ENCODE data around the gene CLIC1.

CLIC1 gene

GRCh38 chr6:31736021-31736767 lies at the start of gene CLIC1:
CLIC1 (minus strand) TSS chr6:31736530; CDS start chr6:31736300, 230 bp downstream.
- Histone ChIP-seq H3K9me3 (ENCODE audit: control insufficient read depth, low read length) (no peaks in the 10 kb centered on the region), H3K4me1 (ENCODE audit: control insufficient read depth, insufficient read depth, low read length) (peaks cover 45% of the 10 kb centered on the region), H3K36me3 (ENCODE audit: control insufficient read depth, insufficient read depth, low read length, severe bottlenecking) (peaks cover 28% of the 10 kb centered on the region), H3K27me3 (replicated peaks; ENCODE audit: control insufficient read depth, insufficient read depth, low read length) (no peaks in the 10 kb centered on the region), H3K9ac (ENCODE audit: low read length) (peak within 1 kb of the TSS; percentile 91), H3K4me3 (ENCODE audit: low read length) (peak within 1 kb of the TSS; percentile 89)
- peak; percentile 95 for DNase-seq (ENCODE audit: low read depth)

- Histone ChIP-seq H3K27me3 (replicated peaks; ENCODE audit: control insufficient read depth, insufficient read depth, low read length) (no peaks in the 10 kb centered on the region), H3K9ac (ENCODE audit: low read length) (no peak overlapping the region), H3K4me1 (ENCODE audit: control insufficient read depth, insufficient read depth, low read length) (no peaks in the 10 kb centered on the region), H3K9me3 (ENCODE audit: control insufficient read depth, low read length) (no peaks in the 10 kb centered on the region), H3K4me3 (ENCODE audit: low read length) (no peak overlapping the region), H3K36me3 (ENCODE audit: control insufficient read depth, insufficient read depth, low read length, severe bottlenecking) (peaks cover 65% of the 10 kb centered on the region)
- no peak for DNase-seq (ENCODE audit: low read depth)
These were observed 49.1 kb upstream of the CLIC1 start for GRCh38 chr6:31785475-31785874.

GRCh38 chr6:31784098-31784925 lies 48.0 kb upstream of the CLIC1 start:
- H3K36me3 ChIP-seq (ENCODE audit: control insufficient read depth, insufficient read depth, low read length, severe bottlenecking) = peaks cover 72% of the 10 kb centered on the region
- no peak for DNase-seq (ENCODE audit: low read depth)
- no peaks in the 10 kb centered on the region for H3K27me3 ChIP-seq (replicated peaks; ENCODE audit: control insufficient read depth, insufficient read depth, low read length)
- H3K9ac ChIP-seq (ENCODE audit: low read length) = no peak overlapping the region
- no peaks in the 10 kb centered on the region for H3K9me3 ChIP-seq (ENCODE audit: control insufficient read depth, low read length)
- H3K4me1 ChIP-seq (ENCODE audit: control insufficient read depth, insufficient read depth, low read length) = no peaks in the 10 kb centered on the region
- no peak overlapping the region for H3K4me3 ChIP-seq (ENCODE audit: low read length)

- peaks cover 79% of the 10 kb centered on the region for H3K36me3 ChIP-seq (ENCODE audit: control insufficient read depth, insufficient read depth, low read length, severe bottlenecking)
- peaks cover 2% of the 10 kb centered on the region for H3K4me1 ChIP-seq (ENCODE audit: control insufficient read depth, insufficient read depth, low read length)
- no peaks in the 10 kb centered on the region for H3K9me3 ChIP-seq (ENCODE audit: control insufficient read depth, low read length)
- H3K27me3 ChIP-seq (replicated peaks; ENCODE audit: control insufficient read depth, insufficient read depth, low read length) = no peaks in the 10 kb centered on the region
- DNase-seq (ENCODE audit: low read depth) = no peak
- no peak overlapping the region for H3K9ac ChIP-seq (ENCODE audit: low read length)
- H3K4me3 ChIP-seq (ENCODE audit: low read length) = no peak overlapping the region
These were observed 46.0 kb upstream of the CLIC1 start for GRCh38 chr6:31782126-31782855.

- Histone ChIP-seq H3K27me3 (replicated peaks; ENCODE audit: control insufficient read depth, insufficient read depth, low read length) (no peaks in the 10 kb centered on the region), H3K9ac (ENCODE audit: low read length) (no peak overlapping the region), H3K4me3 (ENCODE audit: low read length) (no peak overlapping the region), H3K9me3 (ENCODE audit: control insufficient read depth, low read length) (no peaks in the 10 kb centered on the region), H3K36me3 (ENCODE audit: control insufficient read depth, insufficient read depth, low read length, severe bottlenecking) (peaks cover 79% of the 10 kb centered on the region), H3K4me1 (ENCODE audit: control insufficient read depth, insufficient read depth, low read length) (peaks cover 8% of the 10 kb centered on the region)
- no peak for DNase-seq (ENCODE audit: low read depth)
These were observed 45.2 kb upstream of the CLIC1 start for GRCh38 chr6:31781244-31782125.

- Histone ChIP-seq H3K27me3 (replicated peaks; ENCODE audit: control insufficient read depth, insufficient read depth, low read length) (no peaks in the 10 kb centered on the region), H3K36me3 (ENCODE audit: control insufficient read depth, insufficient read depth, low read length, severe bottlenecking) (peaks cover 78% of the 10 kb centered on the region), H3K4me1 (ENCODE audit: control insufficient read depth, insufficient read depth, low read length) (peaks cover 8% of the 10 kb centered on the region), H3K4me3 (ENCODE audit: low read length) (no peak overlapping the region), H3K9me3 (ENCODE audit: control insufficient read depth, low read length) (no peaks in the 10 kb centered on the region), H3K9ac (ENCODE audit: low read length) (no peak overlapping the region)
- no peak for DNase-seq (ENCODE audit: low read depth)
These were observed 44.3 kb upstream of the CLIC1 start for GRCh38 chr6:31780507-31781243.

GRCh38 chr6:31779908-31780307 lies 43.6 kb upstream of the CLIC1 start:
- no peaks in the 10 kb centered on the region for H3K9me3 ChIP-seq (ENCODE audit: control insufficient read depth, low read length)
- no peaks in the 10 kb centered on the region for H3K27me3 ChIP-seq (replicated peaks; ENCODE audit: control insufficient read depth, insufficient read depth, low read length)
- no peak overlapping the region for H3K4me3 ChIP-seq (ENCODE audit: low read length)
- no peak overlapping the region for H3K9ac ChIP-seq (ENCODE audit: low read length)
- H3K4me1 ChIP-seq (ENCODE audit: control insufficient read depth, insufficient read depth, low read length) = peaks cover 8% of the 10 kb centered on the region
- DNase-seq (ENCODE audit: low read depth) = no peak
- H3K36me3 ChIP-seq (ENCODE audit: control insufficient read depth, insufficient read depth, low read length, severe bottlenecking) = peaks cover 71% of the 10 kb centered on the region

GRCh38 chr6:31778999-31779885 lies 42.9 kb upstream of the CLIC1 start:
- Histone ChIP-seq H3K4me3 (ENCODE audit: low read length) (no peak overlapping the region), H3K27me3 (replicated peaks; ENCODE audit: control insufficient read depth, insufficient read depth, low read length) (no peaks in the 10 kb centered on the region), H3K4me1 (ENCODE audit: control insufficient read depth, insufficient read depth, low read length) (peaks cover 8% of the 10 kb centered on the region), H3K9me3 (ENCODE audit: control insufficient read depth, low read length) (no peaks in the 10 kb centered on the region), H3K9ac (ENCODE audit: low read length) (no peak overlapping the region), H3K36me3 (ENCODE audit: control insufficient read depth, insufficient read depth, low read length, severe bottlenecking) (peaks cover 64% of the 10 kb centered on the region)
- DNase-seq (ENCODE audit: low read depth) = no peak

- H3K9ac ChIP-seq (ENCODE audit: low read length) = no peak overlapping the region
- peaks cover 8% of the 10 kb centered on the region for H3K4me1 ChIP-seq (ENCODE audit: control insufficient read depth, insufficient read depth, low read length)
- no peak for DNase-seq (ENCODE audit: low read depth)
- peaks cover 54% of the 10 kb centered on the region for H3K36me3 ChIP-seq (ENCODE audit: control insufficient read depth, insufficient read depth, low read length, severe bottlenecking)
- H3K27me3 ChIP-seq (replicated peaks; ENCODE audit: control insufficient read depth, insufficient read depth, low read length) = no peaks in the 10 kb centered on the region
- H3K4me3 ChIP-seq (ENCODE audit: low read length) = no peak overlapping the region
- no peaks in the 10 kb centered on the region for H3K9me3 ChIP-seq (ENCODE audit: control insufficient read depth, low read length)
These were observed 41.9 kb upstream of the CLIC1 start for GRCh38 chr6:31778193-31778592.
